Kasumi-1 (cell line): ENCODE results near the gene MPC1.

Source experiments
- DNase-seq, 2 experiments: peaks; one replicate each; lab custom pipeline; 2025; lab: John Stamatoyannopoulos, UW

The MPC1 gene

DNA sequence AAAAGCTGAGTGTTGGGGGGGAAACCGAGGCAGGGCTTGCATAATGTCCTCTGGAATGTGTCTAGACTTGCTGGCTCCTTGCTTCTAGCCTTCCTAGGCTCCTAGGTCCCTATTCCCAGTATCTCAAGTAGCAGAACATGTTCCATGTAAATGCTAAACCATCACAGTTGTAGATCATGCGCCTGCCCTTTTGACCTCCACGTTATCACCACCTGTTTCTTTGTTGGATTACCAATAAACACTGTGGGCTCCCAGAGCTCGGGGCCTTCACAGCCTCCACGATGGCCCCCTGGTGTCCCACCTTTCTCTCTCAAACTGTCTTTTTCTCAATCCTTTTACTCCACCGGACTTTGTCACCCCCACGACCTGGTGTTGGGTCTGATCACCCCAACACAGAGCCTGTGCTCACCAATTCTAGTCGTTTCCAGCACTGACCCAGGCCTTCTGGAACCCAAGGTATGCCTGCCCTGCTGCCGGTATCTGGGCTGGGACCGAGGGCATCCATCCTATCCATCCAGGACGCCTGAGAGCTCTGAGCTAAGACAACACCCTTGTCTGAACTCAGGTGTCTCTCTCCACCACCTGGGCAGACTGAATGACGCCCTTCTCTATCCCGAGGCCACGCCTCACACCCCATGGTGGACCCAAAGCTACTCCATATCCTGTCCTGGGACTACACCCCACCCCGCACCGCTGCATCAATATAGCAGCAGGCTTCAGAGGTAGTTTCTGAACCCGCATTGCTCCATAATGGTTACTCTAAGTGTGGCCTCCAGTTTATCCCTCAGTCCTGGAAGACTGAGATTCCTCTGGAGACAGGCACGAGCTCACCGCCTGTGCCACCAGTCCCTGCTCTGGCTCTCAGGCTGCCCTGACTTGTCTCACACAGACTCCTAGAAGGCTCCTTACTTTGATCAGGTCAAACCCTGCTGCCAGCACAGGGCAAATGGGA lies 65.2 kb downstream of the MPC1 start:
- no peak for DNase-seq

DNA sequence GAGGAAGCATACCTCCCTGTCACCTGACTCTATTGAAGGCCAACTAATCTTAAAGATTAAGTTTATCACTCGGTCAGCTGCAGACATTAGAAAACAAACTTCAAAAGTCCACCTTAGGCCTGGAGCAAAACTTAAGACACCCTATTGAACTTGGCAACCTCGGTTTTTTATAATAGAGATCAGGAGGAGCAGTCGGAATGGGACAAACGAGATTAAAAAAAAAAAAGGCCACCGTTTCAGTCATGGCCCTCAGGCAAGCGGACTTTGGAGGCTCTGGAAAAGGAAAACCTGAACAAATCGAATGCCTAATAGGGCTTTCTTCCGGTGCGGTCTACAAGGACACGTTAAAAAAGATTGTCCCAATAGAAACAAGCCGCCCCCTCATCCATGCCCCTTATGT lies 67.3 kb downstream of the MPC1 start:
- no peak for DNase-seq
